Activated T-cell treated with anti-CD3 and anti-CD28 coated beads for 24 hours (primary cell): ENCODE results near the gene RPL19.

Experiments
- DNase-seq: peaks from one replicate; pipeline ENCODE4 v3.0.0-alpha.2; 2020; ENCODE audit warnings: low read depth

Gene RPL19

GRCh38 chr17:39197380-39198185 is 2.5 kb upstream of the RPL19 start, which contains the start of gene CACNB1:
CACNB1 (minus strand) TSS chr17:39197669; CDS start chr17:39197495, 174 bp downstream.
- peak; percentile 53 for DNase-seq

- no peak for DNase-seq
Observed at GRCh38 chr17:39198186-39198566, 1.9 kb upstream of the RPL19 start.

- DNase-seq, result peak; percentile 85
Observed at GRCh38 chr17:39199820-39200069, 338 bp upstream of the RPL19 start.

GRCh38 chr17:39200957-39201510 is 951 bp downstream of the RPL19 start:
- no peak for DNase-seq

- DNase-seq, result no peak
Observed at GRCh38 chr17:39204245-39204644, 4.2 kb downstream of the RPL19 start.

GRCh38 chr17:39205112-39205526 is 5.0 kb downstream of the RPL19 start:
- DNase-seq, result no peak

- DNase-seq, result no peak
Observed at GRCh38 chr17:39208136-39208535, 8.1 kb downstream of the RPL19 start.

GRCh38 chr17:39208893-39209292 is 8.8 kb downstream of the RPL19 start:
- DNase-seq, result no peak

GRCh38 chr17:39209317-39210092 is 9.4 kb downstream of the RPL19 start:
- peak; percentile 57 for DNase-seq

GRCh38 chr17:39210093-39210434 is 10.0 kb downstream of the RPL19 start:
- no peak for DNase-seq

GRCh38 chr17:39212195-39212810 is 12.2 kb downstream of the RPL19 start:
- DNase-seq, result no peak

GRCh38 chr17:39212841-39213480 is 12.9 kb downstream of the RPL19 start:
- no peak for DNase-seq

GRCh38 chr17:39213852-39214251 is 13.8 kb downstream of the RPL19 start:
- DNase-seq, result no peak

GRCh38 chr17:39217734-39218369 is 17.8 kb downstream of the RPL19 start:
- no peak for DNase-seq

- DNase-seq, result no peak
Observed at GRCh38 chr17:39218906-39219305, 18.8 kb downstream of the RPL19 start.

GRCh38 chr17:39219647-39220154 is 19.6 kb downstream of the RPL19 start:
- no peak for DNase-seq

GRCh38 chr17:39221572-39221971 is 21.5 kb downstream of the RPL19 start:
- DNase-seq, result no peak

GRCh38 chr17:39222151-39222550 is 22.1 kb downstream of the RPL19 start:
- DNase-seq, result no peak

GRCh38 chr17:39222866-39223834 is 23.1 kb downstream of the RPL19 start:
- DNase-seq, result no peak
